ENCODE data around the gene PRPF31.

PRPF31 gene

DNA sequence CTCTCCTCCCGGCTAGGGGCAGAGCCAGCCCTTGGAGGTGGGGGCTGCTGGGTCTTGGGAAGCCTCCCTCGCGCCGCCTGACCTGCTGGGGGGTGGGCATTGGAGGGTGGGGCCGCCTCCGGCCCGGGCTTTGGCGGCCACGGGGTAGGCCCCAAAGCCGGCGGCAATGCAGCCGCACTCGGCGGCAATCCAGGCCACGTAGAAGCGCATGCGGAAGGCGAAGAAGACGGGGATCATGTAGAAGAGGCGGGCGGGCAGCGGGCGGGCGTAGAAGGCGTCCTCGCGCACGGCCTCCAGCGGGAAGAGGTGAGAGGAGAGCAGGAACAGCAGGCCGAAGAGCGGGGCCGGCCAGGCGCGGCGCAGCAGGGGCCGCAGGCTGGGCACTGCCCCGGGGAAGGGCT, 65.1 kb downstream of the PRPF31 start:
- no peak for DNase-seq (ENCODE audit: extremely low spot score)
- ChIA-PET CTCF (no interaction called here), POLR2A (no interaction called here)
- TF ChIP-seq ARNT (IDR thresholded peaks at IDR 0.05) (no peak), HDGF (IDR thresholded peaks at IDR 0.05; ENCODE audit: borderline replicate concordance) (no peak), SUZ12 (IDR thresholded peaks at IDR 0.05) (no peak), FOXA1 (IDR thresholded peaks at IDR 0.05) (no peak), SP1 (IDR thresholded peaks at IDR 0.05) (no peak), TARDBP (IDR thresholded peaks at IDR 0.05) (no peak), LEF1 (IDR thresholded peaks at IDR 0.05; ENCODE audit: borderline replicate concordance) (no peak), NFRKB (IDR thresholded peaks at IDR 0.05) (no peak), CTBP1 (IDR thresholded peaks at IDR 0.05; ENCODE audit: borderline replicate concordance) (no peak), L3MBTL2 (conservative IDR thresholded peaks at IDR 0.05) (no peak), ZNF384 (IDR thresholded peaks at IDR 0.05) (no peak), ELF4 (IDR thresholded peaks at IDR 0.05) (no peak), FOXK2 (IDR thresholded peaks at IDR 0.05) (no peak), FOXM1 (IDR thresholded peaks at IDR 0.05; ENCODE audit: borderline replicate concordance) (no peak)
- TF ChIP-seq, protein P1, sequence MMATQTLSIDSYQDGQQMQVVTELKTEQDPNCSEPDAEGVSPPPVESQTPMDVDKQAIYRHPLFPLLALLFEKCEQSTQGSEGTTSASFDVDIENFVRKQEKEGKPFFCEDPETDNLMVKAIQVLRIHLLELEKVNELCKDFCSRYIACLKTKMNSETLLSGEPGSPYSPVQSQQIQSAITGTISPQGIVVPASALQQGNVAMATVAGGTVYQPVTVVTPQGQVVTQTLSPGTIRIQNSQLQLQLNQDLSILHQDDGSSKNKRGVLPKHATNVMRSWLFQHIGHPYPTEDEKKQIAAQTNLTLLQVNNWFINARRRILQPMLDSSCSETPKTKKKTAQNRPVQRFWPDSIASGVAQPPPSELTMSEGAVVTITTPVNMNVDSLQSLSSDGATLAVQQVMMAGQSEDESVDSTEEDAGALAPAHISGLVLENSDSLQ (IDR thresholded peaks at IDR 0.05): no peak
